GM12875 (cell line): ENCODE results near the gene TBC1D17.

Experiments used
- H3K4me3 ChIP-seq: one replicate; pipeline ENCODE4 v1.5.1; 2011; ENCODE audit warnings: low read depth, low read length, control low read depth
- TF ChIP-seq, protein P1 (sequence below): IDR thresholded peaks from 2 replicates; pipeline ENCODE4 v1.5.1; 2011; ENCODE audit warnings: low read depth, mild to moderate bottlenecking, control low read depth, inconsistent platforms, low read length, moderate library complexity, borderline replicate concordance; ENCODE audit not compliant: insufficient read depth

TBC1D17 gene

GRCh38 chr19:49877020-49877878 is at the start of gene TBC1D17, which contains the start of gene AKT1S1:
TSS of gene TBC1D17 (plus strand) at chr19:49877702. CDS start at chr19:49877724, 22 bp downstream.
TSS of gene AKT1S1 (minus strand) at chr19:49877355. CDS start at chr19:49873295, 4,060 bp downstream.
- H3K4me3 ChIP-seq: peak within 1 kb of the TSS; percentile 100
- TF ChIP-seq, protein P1, sequence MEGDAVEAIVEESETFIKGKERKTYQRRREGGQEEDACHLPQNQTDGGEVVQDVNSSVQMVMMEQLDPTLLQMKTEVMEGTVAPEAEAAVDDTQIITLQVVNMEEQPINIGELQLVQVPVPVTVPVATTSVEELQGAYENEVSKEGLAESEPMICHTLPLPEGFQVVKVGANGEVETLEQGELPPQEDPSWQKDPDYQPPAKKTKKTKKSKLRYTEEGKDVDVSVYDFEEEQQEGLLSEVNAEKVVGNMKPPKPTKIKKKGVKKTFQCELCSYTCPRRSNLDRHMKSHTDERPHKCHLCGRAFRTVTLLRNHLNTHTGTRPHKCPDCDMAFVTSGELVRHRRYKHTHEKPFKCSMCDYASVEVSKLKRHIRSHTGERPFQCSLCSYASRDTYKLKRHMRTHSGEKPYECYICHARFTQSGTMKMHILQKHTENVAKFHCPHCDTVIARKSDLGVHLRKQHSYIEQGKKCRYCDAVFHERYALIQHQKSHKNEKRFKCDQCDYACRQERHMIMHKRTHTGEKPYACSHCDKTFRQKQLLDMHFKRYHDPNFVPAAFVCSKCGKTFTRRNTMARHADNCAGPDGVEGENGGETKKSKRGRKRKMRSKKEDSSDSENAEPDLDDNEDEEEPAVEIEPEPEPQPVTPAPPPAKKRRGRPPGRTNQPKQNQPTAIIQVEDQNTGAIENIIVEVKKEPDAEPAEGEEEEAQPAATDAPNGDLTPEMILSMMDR: no peak

DNA sequence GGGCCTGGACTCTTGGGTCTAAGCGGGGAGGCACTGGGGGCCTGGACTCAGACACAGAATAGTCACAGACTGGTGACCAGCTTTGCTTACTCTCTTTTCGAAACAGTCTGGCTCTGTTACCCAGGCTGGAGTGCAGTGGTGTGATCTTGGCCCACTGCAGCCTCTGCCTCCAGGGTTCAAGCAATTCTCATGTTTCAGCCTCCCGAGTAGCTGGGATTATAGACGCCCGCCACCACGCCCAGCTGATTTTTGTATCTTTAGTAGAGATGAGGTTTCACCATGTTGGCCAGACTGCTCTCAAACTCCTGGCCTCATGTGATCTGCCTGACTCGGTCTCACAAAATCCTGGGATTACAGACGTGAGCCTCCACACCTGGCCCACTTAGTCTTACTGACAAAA is 48.3 kb upstream of the TBC1D17 start:
- H3K4me3 ChIP-seq: no peak overlapping the region
- TF ChIP-seq, protein P1: no peak

DNA sequence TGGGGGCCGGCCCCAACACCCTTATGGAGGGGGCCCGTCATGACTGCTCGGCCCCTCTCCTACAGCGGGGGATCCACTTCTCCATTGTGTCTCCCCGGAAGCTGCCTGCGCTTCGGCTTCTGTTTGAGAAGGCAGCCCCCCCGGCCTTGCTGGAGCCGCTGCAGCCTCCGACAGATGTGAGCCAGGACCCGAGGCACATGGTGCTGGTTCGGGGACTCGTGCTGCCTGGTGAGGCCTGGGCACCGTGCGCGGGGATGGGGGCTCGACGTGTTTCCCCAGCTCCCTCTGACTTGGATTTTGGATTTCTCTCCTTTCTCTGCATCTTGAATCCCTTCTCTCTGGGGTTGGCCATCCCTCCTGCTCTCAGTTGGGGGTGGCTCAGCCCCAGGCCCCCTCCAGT is 47.8 kb upstream of the TBC1D17 start:
- H3K4me3 ChIP-seq: no peak overlapping the region
- TF ChIP-seq, protein P1: no peak

DNA sequence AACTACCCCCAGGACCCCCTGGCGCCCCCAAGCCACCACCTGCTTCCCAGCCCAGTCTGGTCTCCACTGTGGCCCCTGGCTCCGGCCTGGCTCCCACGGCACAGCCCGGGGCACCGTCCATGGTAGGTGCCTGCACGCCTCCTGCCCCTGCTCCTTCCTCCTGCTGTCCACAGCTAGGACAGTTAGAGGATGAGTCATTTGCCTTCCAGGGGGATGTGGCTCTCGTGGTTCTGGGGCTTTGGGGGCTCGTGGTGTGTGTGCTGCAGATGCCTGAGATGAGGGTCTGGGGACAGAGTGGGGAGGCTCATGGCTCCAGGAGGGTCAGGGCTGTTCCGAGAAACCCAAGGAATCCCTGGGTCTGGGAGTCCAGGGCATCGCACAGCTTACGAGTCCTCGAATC is 46.7 kb upstream of the TBC1D17 start:
- H3K4me3 ChIP-seq: no peak overlapping the region
- TF ChIP-seq, protein P1: no peak

DNA sequence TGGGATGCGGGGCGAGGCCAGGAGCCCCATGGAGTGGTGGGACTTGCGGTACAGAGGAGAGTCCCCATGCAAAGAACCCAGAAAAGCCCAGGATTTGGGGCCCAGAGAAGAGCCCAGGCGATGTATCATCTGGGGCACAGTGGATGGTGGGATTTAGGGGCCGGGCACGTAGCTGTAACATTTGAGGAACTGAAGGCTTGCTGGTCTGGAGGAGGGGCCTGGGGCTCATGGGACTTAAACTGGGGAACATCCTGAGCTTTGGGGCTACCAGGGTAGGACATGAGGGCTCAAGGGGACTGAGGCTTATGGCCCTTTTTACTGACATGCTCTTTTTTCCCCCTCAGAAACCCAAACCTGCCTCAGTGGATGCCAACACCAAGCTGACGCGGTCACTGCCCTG is 45.9 kb upstream of the TBC1D17 start:
- H3K4me3 ChIP-seq: no peak overlapping the region
- TF ChIP-seq, protein P1: no peak

GRCh38 chr19:49832556-49832955 is 44.9 kb upstream of the TBC1D17 start:
- TF ChIP-seq, protein P1: no peak
- H3K4me3 ChIP-seq: no peak overlapping the region

GRCh38 chr19:49833599-49833998 is 43.9 kb upstream of the TBC1D17 start:
- no peak overlapping the region for H3K4me3 ChIP-seq
- TF ChIP-seq, protein P1: no peak
